Esophagus muscularis mucosa (tissue), 3 donors: ENCODE results near the gene AGFG2.

Experiments used
- POLR2AphosphoS5 ChIP-seq, 2 donors: sonication (generic); formaldehyde crosslinking; IDR thresholded peaks; one replicate each; pipeline ENCODE4 v1.6.1; 2017; ENCODE audit warnings: antibody characterized with exemption in 2 of 2
- TF ChIP-seq, protein P1 (sequence below), 3 experiments: fragments of 200-600 bp in 2 of 3; fragments of 450-650 bp in 1 of 3; sonication (generic) in 2 of 3; IDR thresholded peaks; one replicate each; pipeline ENCODE4 v1.5.1; 2017 to 2019; ENCODE audit warnings: antibody characterized with exemption in 3 of 3, mild to moderate bottlenecking in 2 of 3, moderate library complexity in 1 of 3

DNA sequence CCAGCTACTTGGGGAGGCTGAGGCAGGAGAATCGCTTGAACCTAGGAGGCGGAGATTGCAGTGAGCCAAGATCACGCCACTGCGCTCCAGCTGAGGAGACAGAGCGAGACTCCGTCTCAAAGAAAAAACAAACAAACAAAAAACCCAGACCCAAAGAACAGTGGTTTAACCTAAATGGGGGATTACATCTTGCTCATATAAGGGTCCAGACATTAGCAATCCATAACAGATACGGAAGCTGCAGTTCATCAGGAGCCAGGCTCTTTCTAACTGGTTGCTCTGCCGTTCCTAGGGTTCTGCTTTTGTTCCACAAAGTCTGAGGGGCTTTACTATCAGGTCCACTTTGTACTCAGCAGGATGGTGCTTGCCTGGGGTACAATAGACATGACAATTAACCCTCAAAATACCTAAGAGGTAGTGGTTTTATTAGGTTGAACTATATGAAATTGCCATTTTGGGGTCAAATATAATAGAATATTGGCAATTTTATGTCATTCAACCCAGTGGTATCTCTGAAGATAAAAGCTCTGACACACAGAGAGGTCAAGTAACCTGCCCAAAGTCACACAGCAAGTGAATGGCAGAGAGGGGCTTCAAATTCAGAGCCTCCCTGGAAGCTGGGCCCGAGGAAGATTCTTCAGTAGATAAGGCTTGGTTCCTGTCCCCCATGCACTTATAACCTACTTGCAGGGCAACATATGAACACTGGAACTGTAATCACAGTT, 34.0 kb upstream of the AGFG2 start:
- TF ChIP-seq, protein P1, sequence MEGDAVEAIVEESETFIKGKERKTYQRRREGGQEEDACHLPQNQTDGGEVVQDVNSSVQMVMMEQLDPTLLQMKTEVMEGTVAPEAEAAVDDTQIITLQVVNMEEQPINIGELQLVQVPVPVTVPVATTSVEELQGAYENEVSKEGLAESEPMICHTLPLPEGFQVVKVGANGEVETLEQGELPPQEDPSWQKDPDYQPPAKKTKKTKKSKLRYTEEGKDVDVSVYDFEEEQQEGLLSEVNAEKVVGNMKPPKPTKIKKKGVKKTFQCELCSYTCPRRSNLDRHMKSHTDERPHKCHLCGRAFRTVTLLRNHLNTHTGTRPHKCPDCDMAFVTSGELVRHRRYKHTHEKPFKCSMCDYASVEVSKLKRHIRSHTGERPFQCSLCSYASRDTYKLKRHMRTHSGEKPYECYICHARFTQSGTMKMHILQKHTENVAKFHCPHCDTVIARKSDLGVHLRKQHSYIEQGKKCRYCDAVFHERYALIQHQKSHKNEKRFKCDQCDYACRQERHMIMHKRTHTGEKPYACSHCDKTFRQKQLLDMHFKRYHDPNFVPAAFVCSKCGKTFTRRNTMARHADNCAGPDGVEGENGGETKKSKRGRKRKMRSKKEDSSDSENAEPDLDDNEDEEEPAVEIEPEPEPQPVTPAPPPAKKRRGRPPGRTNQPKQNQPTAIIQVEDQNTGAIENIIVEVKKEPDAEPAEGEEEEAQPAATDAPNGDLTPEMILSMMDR (IDR thresholded peaks at IDR 0.05), result no peak
- no peak for TF ChIP-seq POLR2AphosphoS5 (IDR thresholded peaks at IDR 0.05)
